ENCODE results near the gene ARMS2. TPM values are rescaled to one million over a fixed set of nuclear protein-coding genes. Genes with fewer than 3 reads are reported as not detected.

Gene ARMS2
- total RNA-seq, result under 1 TPM in 1 of 2 donors, not detected in 1; 0.43 TPM

- ATAC-seq, result no peak
- no peaks in the 10 kb centered on the region for H3K9me3 Mint-ChIP-seq
- H3K27ac Mint-ChIP-seq, result no peak within 1 kb of the TSS
- no peak for DNase-seq (ENCODE audit: low spot score in 2 of 2)
- H3K36me3 Mint-ChIP-seq, result no peaks in the 10 kb centered on the region
These were observed at the start of gene ARMS2 for GRCh38 chr10:122454603-122455080. Gene ARMS2, plus strand, starts transcription at chr10:122454653. Its CDS starts 75 bp downstream, at chr10:122454728.

- ATAC-seq, result peak; percentile 29 to 86
- H3K9me3 Mint-ChIP-seq, result no peaks in the 10 kb centered on the region
- H3K36me3 Mint-ChIP-seq, result no peaks in the 10 kb centered on the region
- H3K27ac Mint-ChIP-seq, result peak overlapping the region; percentile 12 to 76
- peak in 1 of 2 donors; percentile 34 for DNase-seq (ENCODE audit: low spot score in 2 of 2)
These were observed 46.9 kb upstream of the ARMS2 start for GRCh38 chr10:122407375-122408125.

- ATAC-seq (no peak), DNase-seq (ENCODE audit: low spot score in 2 of 2) (no peak)
- no peak overlapping the region for H3K27ac Mint-ChIP-seq
- peaks cover 0 to 24% of the 10 kb centered on the region in 2 donors for H3K36me3 Mint-ChIP-seq
- no peaks in the 10 kb centered on the region for H3K9me3 Mint-ChIP-seq
These were observed 41.1 kb upstream of the ARMS2 start for GRCh38 chr10:122413327-122413726.

- Mint-ChIP-seq H3K36me3 (peaks cover 10 to 35% of the 10 kb centered on the region in 2 donors), H3K27ac (no peak overlapping the region), H3K9me3 (no peaks in the 10 kb centered on the region)
- no peak for ATAC-seq
- no peak for DNase-seq (ENCODE audit: low spot score in 2 of 2)
These were observed 36.8 kb upstream of the ARMS2 start for GRCh38 chr10:122417667-122418066.

- no peak for ATAC-seq
- no peak for DNase-seq (ENCODE audit: low spot score in 2 of 2)
- Mint-ChIP-seq H3K27ac (no peak overlapping the region), H3K9me3 (no peaks in the 10 kb centered on the region), H3K36me3 (peaks cover 10 to 35% of the 10 kb centered on the region in 2 donors)
These were observed 35.4 kb upstream of the ARMS2 start for GRCh38 chr10:122419016-122419415.

- Mint-ChIP-seq H3K27ac (peak overlapping the region in 1 of 2 donors; percentile 77), H3K9me3 (no peaks in the 10 kb centered on the region), H3K36me3 (peaks cover 10 to 35% of the 10 kb centered on the region in 2 donors)
- DNase-seq (ENCODE audit: low spot score in 2 of 2), result no peak
- ATAC-seq, result no peak
These were observed 34.4 kb upstream of the ARMS2 start for GRCh38 chr10:122419876-122420623.

- Mint-ChIP-seq H3K36me3 (peaks cover 10 to 35% of the 10 kb centered on the region in 2 donors), H3K27ac (peak overlapping the region in 1 of 2 donors; percentile 77), H3K9me3 (no peaks in the 10 kb centered on the region)
- ATAC-seq (no peak), DNase-seq (ENCODE audit: low spot score in 2 of 2) (no peak)
These were observed 33.8 kb upstream of the ARMS2 start for GRCh38 chr10:122420624-122421007.

- Mint-ChIP-seq H3K36me3 (peaks cover 10 to 33% of the 10 kb centered on the region in 2 donors), H3K27ac (peak overlapping the region in 1 of 2 donors; percentile 77), H3K9me3 (no peaks in the 10 kb centered on the region)
- DNase-seq (ENCODE audit: low spot score in 2 of 2), result no peak
- ATAC-seq, result no peak
These were observed 33.3 kb upstream of the ARMS2 start for GRCh38 chr10:122421054-122421625.

GRCh38 chr10:122421742-122422141, 32.7 kb upstream of the ARMS2 start:
- Mint-ChIP-seq H3K27ac (peak overlapping the region in 1 of 2 donors; percentile 77), H3K36me3 (peaks cover 10 to 27% of the 10 kb centered on the region in 2 donors), H3K9me3 (no peaks in the 10 kb centered on the region)
- DNase-seq (ENCODE audit: low spot score in 2 of 2) (no peak), ATAC-seq (no peak)

GRCh38 chr10:122422266-122422989, 32.0 kb upstream of the ARMS2 start:
- no peak for DNase-seq (ENCODE audit: low spot score in 2 of 2)
- peak; percentile 43 to 79 for ATAC-seq
- peaks cover 10 to 20% of the 10 kb centered on the region in 2 donors for H3K36me3 Mint-ChIP-seq
- H3K9me3 Mint-ChIP-seq, result no peaks in the 10 kb centered on the region
- H3K27ac Mint-ChIP-seq, result peak overlapping the region in 1 of 2 donors; percentile 9

- DNase-seq (ENCODE audit: low spot score in 2 of 2), result no peak
- Mint-ChIP-seq H3K36me3 (peaks cover 7 to 10% of the 10 kb centered on the region in 2 donors), H3K9me3 (no peaks in the 10 kb centered on the region), H3K27ac (no peak overlapping the region)
- no peak for ATAC-seq
These were observed 30.4 kb upstream of the ARMS2 start for GRCh38 chr10:122424059-122424458.

- ATAC-seq (no peak), DNase-seq (ENCODE audit: low spot score in 2 of 2) (no peak)
- H3K9me3 Mint-ChIP-seq, result no peaks in the 10 kb centered on the region
- H3K36me3 Mint-ChIP-seq, result no peaks in the 10 kb centered on the region
- H3K27ac Mint-ChIP-seq, result peak overlapping the region in 1 of 2 donors; percentile 24
These were observed 27.6 kb upstream of the ARMS2 start for GRCh38 chr10:122426829-122427228.

- H3K36me3 Mint-ChIP-seq, result no peaks in the 10 kb centered on the region
- DNase-seq (ENCODE audit: low spot score in 2 of 2), result no peak
- no peak for ATAC-seq
- H3K27ac Mint-ChIP-seq, result peak overlapping the region in 1 of 2 donors; percentile 24
- no peaks in the 10 kb centered on the region for H3K9me3 Mint-ChIP-seq
These were observed 27.2 kb upstream of the ARMS2 start for GRCh38 chr10:122427280-122427679.

- ATAC-seq (peak in 1 of 2 donors; percentile 34), DNase-seq (ENCODE audit: low spot score in 2 of 2) (peak in 1 of 2 donors; percentile 14)
- Mint-ChIP-seq H3K9me3 (peaks cover 0 to 2% of the 10 kb centered on the region in 2 donors), H3K27ac (no peak overlapping the region), H3K36me3 (peaks cover 0 to 2% of the 10 kb centered on the region in 2 donors)
These were observed 19.1 kb upstream of the ARMS2 start for GRCh38 chr10:122435212-122435827.

- H3K36me3 Mint-ChIP-seq, result peaks cover 0 to 5% of the 10 kb centered on the region in 2 donors
- H3K9me3 Mint-ChIP-seq, result peaks cover 0 to 5% of the 10 kb centered on the region in 2 donors
- DNase-seq (ENCODE audit: low spot score in 2 of 2) (no peak), ATAC-seq (no peak)
- H3K27ac Mint-ChIP-seq, result no peak overlapping the region
These were observed 12.5 kb upstream of the ARMS2 start for GRCh38 chr10:122441961-122442360.

GRCh38 chr10:122445469-122445868, 9.0 kb upstream of the ARMS2 start:
- H3K36me3 Mint-ChIP-seq, result peaks cover 0 to 1% of the 10 kb centered on the region in 2 donors
- ATAC-seq, result no peak
- no peak for DNase-seq (ENCODE audit: low spot score in 2 of 2)
- no peak overlapping the region for H3K27ac Mint-ChIP-seq
- peaks cover 0 to under 1% of the 10 kb centered on the region in 2 donors for H3K9me3 Mint-ChIP-seq
